Measurements from ENCODE around the gene HAPLN3. TPM values are rescaled to one million over a fixed set of nuclear protein-coding genes. Genes with fewer than 3 reads are reported as not detected.

HAPLN3 gene
- total and polyA plus RNA-seq, 10 of the 15 experiments (the other 5 are each of a cell fraction or from before 2014, with no cell fraction given): 0.20 to 5.0 (median 1.4) TPM; not detected in 1

- TF ChIP-seq, protein P1, sequence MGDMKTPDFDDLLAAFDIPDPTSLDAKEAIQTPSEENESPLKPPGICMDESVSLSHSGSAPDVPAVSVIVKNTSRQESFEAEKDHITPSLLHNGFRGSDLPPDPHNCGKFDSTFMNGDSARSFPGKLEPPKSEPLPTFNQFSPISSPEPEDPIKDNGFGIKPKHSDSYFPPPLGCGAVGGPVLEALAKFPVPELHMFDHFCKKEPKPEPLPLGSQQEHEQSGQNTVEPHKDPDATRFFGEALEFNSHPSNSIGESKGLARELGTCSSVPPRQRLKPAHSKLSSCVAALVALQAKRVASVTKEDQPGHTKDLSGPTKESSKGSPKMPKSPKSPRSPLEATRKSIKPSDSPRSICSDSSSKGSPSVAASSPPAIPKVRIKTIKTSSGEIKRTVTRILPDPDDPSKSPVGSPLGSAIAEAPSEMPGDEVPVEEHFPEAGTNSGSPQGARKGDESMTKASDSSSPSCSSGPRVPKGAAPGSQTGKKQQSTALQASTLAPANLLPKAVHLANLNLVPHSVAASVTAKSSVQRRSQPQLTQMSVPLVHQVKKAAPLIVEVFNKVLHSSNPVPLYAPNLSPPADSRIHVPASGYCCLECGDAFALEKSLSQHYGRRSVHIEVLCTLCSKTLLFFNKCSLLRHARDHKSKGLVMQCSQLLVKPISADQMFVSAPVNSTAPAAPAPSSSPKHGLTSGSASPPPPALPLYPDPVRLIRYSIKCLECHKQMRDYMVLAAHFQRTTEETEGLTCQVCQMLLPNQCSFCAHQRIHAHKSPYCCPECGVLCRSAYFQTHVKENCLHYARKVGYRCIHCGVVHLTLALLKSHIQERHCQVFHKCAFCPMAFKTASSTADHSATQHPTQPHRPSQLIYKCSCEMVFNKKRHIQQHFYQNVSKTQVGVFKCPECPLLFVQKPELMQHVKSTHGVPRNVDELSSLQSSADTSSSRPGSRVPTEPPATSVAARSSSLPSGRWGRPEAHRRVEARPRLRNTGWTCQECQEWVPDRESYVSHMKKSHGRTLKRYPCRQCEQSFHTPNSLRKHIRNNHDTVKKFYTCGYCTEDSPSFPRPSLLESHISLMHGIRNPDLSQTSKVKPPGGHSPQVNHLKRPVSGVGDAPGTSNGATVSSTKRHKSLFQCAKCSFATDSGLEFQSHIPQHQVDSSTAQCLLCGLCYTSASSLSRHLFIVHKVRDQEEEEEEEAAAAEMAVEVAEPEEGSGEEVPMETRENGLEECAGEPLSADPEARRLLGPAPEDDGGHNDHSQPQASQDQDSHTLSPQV (IDR thresholded peaks at IDR 0.05): no peak
- TF ChIP-seq ZNF687 (IDR thresholded peaks at IDR 0.05) (no peak), SREBF1 (IDR thresholded peaks at IDR 0.05; ENCODE audit: low read length) (no peak), E2F4 (IDR thresholded peaks at IDR 0.05; ENCODE audit: low read depth, low read length) (no peak)
Observed at GRCh38 chr15:88871313-88871712, 24.0 kb downstream of the HAPLN3 start (continued).
